Measurements from ENCODE around the gene TRAPPC10. TPM values are rescaled to one million over a fixed set of nuclear protein-coding genes. Genes with fewer than 3 reads are reported as not detected.
"Not testable (repeated sequence)": the region's sequence is repeated elsewhere in the genome, so short reads cannot be mapped to it uniquely, and the experiment has no call there.

The TRAPPC10 gene
- total RNA-seq, 1 experiment from 2014 or later = 31.0 TPM

DNA sequence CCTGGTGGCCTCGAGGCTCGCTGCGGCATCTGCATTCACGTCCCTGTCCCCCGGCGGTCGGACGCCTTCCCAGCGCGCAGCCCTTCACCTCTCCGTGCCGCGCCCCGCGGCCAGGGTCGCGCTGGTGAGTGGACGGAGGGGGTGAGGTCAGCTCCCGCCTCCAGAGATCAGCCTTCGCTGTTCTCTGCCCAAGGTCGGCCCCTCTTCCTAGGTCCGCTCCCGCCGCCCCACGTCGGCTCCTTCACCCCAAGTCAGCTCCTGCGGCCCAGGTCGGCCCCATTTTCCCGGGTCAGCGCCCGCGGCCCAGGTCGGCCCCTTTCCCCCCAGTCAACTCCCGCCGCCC lies 121.6 kb downstream of the TRAPPC10 start:
- H3K27me3 ChIP-seq; H3K27ac ChIP-seq; H3K4me3 ChIP-seq; H3K36me3 ChIP-seq; H3K4me1 ChIP-seq; DNase-seq; H3K9me3 ChIP-seq (replicated peaks): not testable (repeated sequence)

DNA sequence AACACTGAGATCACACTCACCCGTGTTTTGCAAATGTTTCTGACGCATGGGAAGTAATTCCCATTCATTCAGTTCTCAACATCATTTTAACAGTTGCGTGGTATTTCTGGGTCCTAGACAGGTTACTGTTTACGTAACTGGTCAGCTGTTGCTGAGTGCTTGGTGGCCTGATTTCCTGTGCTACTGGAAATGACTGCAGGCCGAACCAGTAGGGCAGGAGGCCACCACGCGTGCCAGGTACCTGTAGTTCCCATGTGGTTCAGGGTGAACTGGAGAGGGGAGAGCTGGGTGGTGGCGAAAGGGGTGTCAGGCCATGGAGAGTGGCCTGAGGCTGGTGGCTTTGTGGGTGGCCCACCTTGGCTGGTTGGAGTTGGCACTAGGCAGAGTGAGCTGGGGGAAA lies 122.6 kb downstream of the TRAPPC10 start:
- H3K4me1 ChIP-seq; H3K27me3 ChIP-seq; DNase-seq; H3K9me3 ChIP-seq (replicated peaks); H3K36me3 ChIP-seq; H3K4me3 ChIP-seq; H3K27ac ChIP-seq: not testable (repeated sequence)

DNA sequence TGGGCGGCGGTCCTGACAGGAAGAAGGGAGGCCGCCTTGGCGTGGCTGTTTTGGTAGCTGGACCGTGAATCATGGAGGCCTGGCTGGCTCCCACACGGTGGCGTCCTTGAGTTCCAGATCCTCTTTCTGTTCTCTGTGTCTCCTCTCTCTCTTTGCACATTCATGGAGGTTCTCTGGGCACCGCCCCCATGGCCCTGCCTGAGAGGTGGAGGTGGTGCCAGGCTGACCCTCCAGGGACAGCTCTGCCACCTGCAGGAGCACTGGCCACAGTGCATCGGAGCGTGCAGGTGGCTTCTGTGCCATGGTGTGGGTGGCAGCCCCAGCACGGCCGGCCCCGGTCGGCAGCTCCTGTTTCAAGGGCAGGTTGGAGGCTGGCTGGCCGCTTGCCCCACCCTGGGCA lies 125.9 kb downstream of the TRAPPC10 start:
- not testable (repeated sequence) for H3K9me3 ChIP-seq (replicated peaks); H3K4me3 ChIP-seq; H3K4me1 ChIP-seq; H3K27ac ChIP-seq; H3K27me3 ChIP-seq; H3K36me3 ChIP-seq; DNase-seq

DNA sequence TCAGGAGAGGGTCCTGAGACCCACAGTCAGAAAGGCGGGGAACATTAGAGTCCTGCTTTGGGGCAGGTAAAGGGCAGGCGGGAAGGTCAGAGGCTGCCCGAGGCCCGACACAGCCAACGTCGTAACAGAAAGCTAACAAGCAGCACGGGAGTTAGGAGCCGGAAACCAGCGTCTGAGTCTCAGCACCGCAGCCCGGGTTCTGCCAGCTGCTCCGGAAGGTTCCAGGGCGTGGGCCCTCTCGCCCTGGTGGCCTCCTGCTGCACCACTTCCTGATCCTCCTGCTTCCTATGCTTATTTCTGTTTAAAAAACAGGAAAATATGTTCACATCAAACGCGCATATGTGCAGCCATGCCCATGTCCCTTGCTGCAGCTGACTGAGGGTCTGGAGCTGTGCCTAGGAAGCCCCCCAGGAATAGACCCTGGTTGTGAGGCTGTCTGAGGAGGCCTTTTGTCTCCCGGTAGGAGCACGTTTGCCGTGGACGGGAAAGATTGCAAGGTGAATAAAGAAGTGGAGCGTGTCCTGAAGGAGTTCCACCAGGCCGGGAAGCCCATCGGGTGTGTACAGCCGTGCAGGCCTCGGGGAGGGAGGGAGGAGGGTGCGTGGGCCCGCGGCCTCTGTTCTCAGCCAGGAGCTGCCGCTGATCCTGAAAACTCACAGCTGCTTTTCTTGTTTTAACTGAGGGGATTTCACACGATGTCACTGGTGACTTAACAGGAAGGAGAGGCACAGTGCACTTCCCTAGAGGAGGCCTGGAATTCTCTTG lies 127.9 kb downstream of the TRAPPC10 start:
- H3K4me3 ChIP-seq; H3K36me3 ChIP-seq; DNase-seq; H3K4me1 ChIP-seq; H3K27ac ChIP-seq; H3K9me3 ChIP-seq (replicated peaks); H3K27me3 ChIP-seq: not testable (repeated sequence)

DNA sequence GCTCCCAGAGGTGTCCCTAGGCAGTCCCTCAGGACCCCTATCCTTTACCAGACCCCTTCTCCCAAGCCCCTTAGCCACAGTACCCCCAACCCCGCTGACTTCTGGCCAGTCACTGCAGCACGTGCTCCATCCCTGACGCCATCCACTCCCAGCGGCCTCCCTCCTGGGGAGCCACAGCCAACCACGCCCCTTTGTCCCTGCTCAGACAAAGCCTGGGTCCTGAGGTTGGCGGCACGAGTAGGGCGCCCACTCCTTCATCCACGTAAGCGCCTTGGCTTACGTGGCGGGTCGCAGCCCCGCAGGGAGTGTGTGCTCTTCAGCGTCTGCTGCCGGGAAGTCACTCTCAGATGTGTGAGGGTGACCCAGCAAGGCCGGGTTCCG lies 128.4 kb downstream of the TRAPPC10 start:
- not testable (repeated sequence) for H3K27me3 ChIP-seq; H3K4me3 ChIP-seq; H3K36me3 ChIP-seq; H3K27ac ChIP-seq; H3K4me1 ChIP-seq; H3K9me3 ChIP-seq (replicated peaks); DNase-seq

DNA sequence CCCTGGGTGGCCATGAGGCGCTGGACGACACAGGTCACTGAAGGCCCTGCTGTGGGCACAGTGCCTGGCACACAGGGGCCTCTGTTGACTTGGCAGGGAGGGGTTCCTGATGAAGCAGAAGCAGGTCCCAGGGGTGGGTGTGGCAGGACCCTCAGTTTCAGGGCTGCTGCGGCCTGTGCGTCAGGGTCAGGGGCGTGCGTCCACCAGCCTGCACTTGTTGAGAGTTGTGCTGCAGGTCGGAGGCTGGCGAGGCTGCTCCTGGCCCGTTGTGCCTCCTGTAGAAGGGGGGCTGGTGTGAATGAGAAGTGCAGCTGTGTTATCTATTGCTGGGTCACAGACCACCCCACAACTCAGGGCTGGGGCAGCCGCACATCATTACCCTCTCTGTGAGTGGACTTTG lies 130.4 kb downstream of the TRAPPC10 start:
- not testable (repeated sequence) for H3K4me3 ChIP-seq; H3K4me1 ChIP-seq; H3K27ac ChIP-seq; H3K36me3 ChIP-seq; H3K9me3 ChIP-seq (replicated peaks); H3K27me3 ChIP-seq; DNase-seq

DNA sequence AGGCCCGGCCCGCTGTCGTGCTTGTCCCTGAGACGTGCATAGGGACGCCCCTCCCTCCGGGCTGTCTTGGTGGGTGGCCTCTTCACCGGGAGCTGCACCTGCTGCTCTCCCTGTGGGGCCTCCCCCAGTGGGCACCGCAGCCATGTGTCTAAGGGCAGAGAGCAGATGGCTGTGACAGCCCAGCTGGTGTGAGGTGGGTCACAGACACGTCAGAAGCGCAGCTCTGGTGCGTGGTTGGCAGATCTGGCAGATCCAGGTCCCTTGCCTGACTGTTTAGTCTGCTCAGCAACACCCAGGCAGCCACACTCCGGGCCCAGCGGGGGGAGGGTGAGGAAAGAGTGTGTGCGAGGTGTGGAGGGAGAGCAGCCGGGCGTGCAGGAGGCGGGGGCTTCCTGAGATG lies 131.3 kb downstream of the TRAPPC10 start:
- not testable (repeated sequence) for H3K27me3 ChIP-seq; H3K4me3 ChIP-seq; H3K4me1 ChIP-seq; H3K36me3 ChIP-seq; DNase-seq; H3K27ac ChIP-seq; H3K9me3 ChIP-seq (replicated peaks)

DNA sequence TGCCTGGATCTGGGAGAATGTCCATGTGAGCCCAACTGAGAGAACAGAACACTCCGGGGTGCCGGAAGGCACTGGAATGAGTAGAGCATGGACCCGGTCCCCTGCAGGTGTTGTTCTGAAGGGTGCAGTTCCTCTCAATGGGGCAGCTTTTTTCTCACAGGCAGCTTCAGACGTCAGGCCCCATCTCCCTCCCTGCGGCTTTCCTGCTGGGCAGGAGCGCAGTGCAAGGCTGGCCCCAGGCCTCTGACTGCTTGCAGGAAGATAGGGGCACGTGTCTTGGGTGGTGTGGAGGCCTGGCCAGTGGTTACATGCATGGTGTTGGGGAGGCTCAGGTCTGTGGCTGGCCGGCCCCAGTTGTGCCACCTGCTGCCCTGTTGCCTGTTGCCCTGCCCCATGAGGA lies 131.9 kb downstream of the TRAPPC10 start:
- not testable (repeated sequence) for DNase-seq; H3K36me3 ChIP-seq; H3K9me3 ChIP-seq (replicated peaks); H3K4me3 ChIP-seq; H3K4me1 ChIP-seq; H3K27me3 ChIP-seq; H3K27ac ChIP-seq

DNA sequence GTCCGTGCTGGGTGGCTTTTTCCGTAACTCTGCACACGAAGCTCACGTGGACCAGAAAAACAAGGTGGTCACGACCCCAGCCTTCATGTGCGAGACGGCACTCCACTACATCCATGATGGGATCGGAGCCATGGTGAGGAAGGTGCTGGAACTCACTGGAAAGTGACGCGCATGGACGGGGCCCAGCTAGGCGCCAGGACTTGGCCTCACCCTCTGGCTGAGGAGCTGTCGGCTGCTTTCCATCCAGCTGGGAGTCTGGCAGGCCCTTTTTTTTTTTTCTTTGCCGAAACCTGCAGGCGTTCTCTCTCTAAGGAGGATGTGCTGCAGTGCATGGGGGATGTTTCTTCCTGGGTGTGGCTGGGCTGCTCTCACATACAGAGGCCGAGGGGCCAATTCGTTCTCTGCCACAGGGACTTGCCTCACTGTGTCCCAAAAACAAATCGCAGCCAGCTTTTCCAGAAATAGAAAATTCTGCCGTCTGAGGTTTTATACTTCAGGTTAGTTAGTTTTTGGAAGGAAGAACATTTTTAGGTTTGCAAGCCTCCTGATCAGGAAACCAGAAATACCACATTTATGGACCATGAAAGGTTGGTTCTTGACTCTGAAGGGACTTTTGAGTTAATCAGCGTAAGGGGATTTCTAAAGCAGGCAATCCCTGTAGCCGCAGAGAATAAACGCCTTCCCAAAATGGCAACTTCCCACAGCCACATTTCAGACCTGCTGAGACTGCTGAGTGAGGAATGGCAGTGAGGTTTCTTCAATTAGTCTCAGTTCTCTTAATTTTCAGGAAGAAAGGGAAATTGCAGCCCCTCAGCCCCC lies 132.9 kb downstream of the TRAPPC10 start:
- not testable (repeated sequence) for H3K27ac ChIP-seq; H3K4me3 ChIP-seq; H3K36me3 ChIP-seq; H3K9me3 ChIP-seq (replicated peaks); H3K4me1 ChIP-seq; DNase-seq; H3K27me3 ChIP-seq

DNA sequence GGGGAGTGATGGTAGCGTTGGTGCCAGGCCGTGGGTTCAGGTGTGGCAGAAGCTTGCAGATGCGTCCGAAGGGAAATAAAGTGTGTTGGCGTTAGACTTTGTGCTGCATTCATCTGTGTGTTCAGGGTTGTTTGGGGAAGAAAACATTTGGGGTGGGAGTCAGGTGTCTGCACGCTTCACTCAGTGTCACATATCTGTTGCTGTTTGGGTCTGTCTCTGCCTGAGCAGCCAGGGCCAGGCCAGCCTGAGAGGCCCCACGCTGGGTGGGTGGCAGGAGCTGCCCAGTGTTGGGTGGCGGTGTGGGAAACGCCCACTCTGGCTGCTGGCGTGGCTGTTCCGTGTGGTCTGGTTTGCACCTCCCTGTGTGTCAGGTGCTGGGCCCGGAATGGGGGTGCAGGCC lies 133.5 kb downstream of the TRAPPC10 start:
- DNase-seq; H3K4me3 ChIP-seq; H3K27ac ChIP-seq; H3K9me3 ChIP-seq (replicated peaks); H3K27me3 ChIP-seq; H3K36me3 ChIP-seq; H3K4me1 ChIP-seq: not testable (repeated sequence)

DNA sequence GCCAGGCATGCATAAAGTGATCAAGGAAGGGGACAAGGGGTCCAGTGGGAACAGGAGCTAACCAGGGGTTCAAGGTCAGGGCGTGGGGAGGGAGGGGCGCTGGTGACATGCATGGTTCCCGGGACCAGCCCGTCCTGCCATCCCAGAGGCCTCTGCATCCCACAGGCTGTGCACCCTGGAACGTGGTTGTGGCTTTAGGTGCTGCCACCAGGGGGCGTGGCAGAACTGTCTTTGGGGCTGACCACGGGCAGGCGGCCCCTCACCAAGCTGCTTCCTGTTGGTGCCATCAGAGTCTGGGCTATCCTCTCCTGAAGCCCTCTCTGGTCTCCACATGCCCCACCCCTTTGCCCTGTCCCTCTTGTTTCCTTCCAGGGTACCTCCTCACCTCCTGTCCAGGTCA lies 135.0 kb downstream of the TRAPPC10 start:
- not testable (repeated sequence) for H3K4me1 ChIP-seq; H3K4me3 ChIP-seq; H3K27me3 ChIP-seq; DNase-seq; H3K36me3 ChIP-seq; H3K9me3 ChIP-seq (replicated peaks); H3K27ac ChIP-seq

DNA sequence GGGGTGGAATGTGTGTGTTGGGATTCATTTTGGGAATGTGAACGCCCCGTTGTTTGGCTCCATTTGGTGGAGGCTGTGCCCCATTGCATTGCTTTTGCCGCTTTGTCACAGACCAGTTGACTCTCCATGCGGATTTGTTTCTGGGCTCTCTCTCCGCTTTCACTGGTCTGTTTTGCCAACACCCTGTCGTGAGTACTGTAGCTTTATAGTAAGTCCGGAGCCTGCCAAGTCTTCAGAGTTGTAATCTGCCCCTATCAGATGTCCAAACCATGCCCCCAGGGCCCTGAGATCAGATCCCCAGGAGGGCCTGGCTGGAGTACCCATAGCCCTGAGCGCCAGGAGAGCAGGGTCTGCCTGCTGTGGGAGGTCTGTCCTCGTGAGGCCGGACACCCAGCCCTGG lies 138.1 kb downstream of the TRAPPC10 start:
- H3K36me3 ChIP-seq; H3K4me1 ChIP-seq; H3K27me3 ChIP-seq; H3K4me3 ChIP-seq; H3K27ac ChIP-seq; H3K9me3 ChIP-seq (replicated peaks); DNase-seq: not testable (repeated sequence)

DNA sequence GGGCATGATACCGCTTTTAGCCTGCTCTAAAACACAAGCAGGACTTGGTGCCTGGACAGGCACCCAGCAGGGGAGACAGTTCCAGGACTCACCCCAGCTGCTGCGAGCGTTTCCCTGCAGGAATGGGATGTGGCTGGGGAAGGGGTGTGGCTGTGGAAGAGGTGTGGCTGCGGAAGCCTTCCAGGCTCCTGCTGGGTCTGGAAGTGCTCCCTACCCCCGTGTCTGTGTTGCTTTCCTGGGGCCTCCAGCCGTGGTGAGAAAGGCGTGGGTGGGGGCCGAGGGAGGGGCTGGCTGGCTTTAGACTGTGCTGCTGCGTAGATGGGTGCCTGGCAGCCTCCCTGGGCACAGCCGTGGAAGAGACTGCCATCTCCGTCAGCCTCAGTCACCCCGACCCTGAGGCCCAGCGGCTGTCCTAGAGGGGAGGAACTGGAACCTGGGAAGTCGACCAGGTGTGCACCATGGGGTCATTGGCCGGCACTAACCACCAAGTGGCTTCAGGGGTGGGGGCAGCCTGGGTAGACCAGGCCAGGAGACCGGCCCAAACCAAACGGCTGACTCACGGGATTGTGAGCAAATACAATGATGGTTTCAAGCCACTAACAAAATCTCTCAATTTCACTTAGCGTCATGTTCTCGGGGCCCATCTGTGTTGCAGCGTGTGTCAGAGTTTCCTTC lies 141.2 kb downstream of the TRAPPC10 start:
- not testable (repeated sequence) for H3K36me3 ChIP-seq; DNase-seq; H3K27ac ChIP-seq; H3K4me1 ChIP-seq; H3K4me3 ChIP-seq; H3K27me3 ChIP-seq; H3K9me3 ChIP-seq (replicated peaks)

DNA sequence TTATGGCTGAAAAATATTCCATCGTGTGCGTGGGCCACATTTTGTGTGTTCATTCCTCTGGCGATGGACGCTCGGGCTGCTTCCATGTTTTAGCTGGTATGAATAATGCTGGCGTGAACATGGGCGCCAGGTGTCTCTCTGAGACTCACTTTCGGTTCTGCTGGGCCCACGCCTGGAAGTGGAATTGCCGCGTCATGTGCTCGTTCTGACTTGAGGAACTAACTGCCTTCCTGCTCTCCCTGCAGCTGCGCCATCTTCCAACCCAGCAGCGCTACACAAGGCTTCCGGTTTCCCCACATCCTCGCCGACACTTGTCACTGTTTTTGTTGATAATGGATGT lies 141.8 kb downstream of the TRAPPC10 start:
- H3K27me3 ChIP-seq; H3K4me3 ChIP-seq; DNase-seq; H3K36me3 ChIP-seq; H3K27ac ChIP-seq; H3K4me1 ChIP-seq; H3K9me3 ChIP-seq (replicated peaks): not testable (repeated sequence)

DNA sequence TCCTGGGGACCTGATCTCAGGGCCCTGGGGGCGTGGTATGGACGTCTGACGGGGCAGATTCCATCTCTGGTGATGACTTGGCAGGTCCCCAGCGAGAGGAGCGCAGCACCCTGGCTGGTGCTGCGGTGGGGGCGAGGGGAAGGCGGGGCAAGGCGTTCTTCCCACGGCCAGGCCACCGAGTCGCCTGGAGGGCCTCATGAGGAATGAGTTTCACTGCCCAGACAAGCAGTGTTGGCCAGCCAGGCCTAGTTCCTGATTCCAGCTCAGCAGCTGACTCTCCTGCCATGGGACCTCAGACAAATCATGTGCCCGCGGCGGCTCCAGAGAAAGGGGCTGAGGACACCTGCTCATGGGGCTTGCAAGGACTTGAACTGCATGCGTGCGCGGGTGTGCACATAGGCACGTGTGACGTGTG lies 142.7 kb downstream of the TRAPPC10 start:
- H3K27me3 ChIP-seq; H3K4me3 ChIP-seq; H3K9me3 ChIP-seq (replicated peaks); H3K36me3 ChIP-seq; H3K4me1 ChIP-seq; DNase-seq; H3K27ac ChIP-seq: not testable (repeated sequence)

Data from SJCRH30 (cell line).